Measurements from ENCODE around the gene FGFR4.
A peak's percentile ranks its signal among the peaks of the same experiment; 100 is the strongest.

The FGFR4 gene

DNA sequence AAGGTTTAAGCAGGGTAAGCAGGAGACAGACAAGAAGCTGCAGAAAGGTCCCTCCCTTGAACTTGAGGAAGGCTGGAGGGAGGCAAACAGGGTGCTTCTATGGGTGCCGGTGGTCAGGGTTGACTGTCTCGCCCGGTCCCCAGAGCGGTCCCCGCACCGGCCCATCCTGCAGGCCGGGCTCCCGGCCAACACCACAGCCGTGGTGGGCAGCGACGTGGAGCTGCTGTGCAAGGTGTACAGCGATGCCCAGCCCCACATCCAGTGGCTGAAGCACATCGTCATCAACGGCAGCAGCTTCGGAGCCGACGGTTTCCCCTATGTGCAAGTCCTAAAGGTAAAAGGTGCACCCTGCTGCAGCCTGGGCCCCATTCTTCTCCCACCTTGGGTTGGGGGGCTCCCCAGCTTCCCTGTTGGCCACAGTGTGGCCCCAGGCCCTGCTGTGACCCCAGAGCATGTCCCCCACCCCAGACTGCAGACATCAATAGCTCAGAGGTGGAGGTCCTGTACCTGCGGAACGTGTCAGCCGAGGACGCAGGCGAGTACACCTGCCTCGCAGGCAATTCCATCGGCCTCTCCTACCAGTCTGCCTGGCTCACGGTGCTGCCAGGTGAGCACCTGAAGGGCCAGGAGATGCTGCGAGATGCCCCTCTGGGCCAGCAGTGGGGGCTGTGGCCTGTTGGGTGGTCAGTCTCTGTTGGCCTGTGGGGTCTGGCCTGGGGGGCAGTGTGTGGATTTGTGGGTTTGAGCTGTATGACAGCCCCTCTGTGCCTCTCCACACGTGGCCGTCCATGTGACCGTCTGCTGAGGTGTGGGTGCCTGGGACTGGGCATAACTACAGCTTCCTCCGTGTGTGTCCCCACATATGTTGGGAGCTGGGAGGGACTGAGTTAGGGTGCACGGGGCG lies 5.7 kb downstream of the FGFR4 start:
- H3K36me3 Mint-ChIP-seq (ENCODE audit: low read depth) = peaks cover 9% of the 10 kb centered on the region
- H3K4me3 Mint-ChIP-seq = peak overlapping the region in 1 of 3 experiments; percentile 11
- H3K9me3 Mint-ChIP-seq = no peaks in the 10 kb centered on the region
- H3K4me1 Mint-ChIP-seq = peaks cover 48% of the 10 kb centered on the region
- no peak for TF ChIP-seq CTCF (IDR thresholded peaks at IDR 0.05; ENCODE audit: unreplicated experiment in 3 of 3)
- H3K27me3 Mint-ChIP-seq (ENCODE audit: low read depth) = peaks cover 12% of the 10 kb centered on the region
- H3K27ac Mint-ChIP-seq = peak overlapping the region in 1 of 3 experiments; percentile 25

- Mint-ChIP-seq H3K36me3 (ENCODE audit: low read depth) (peaks cover 9% of the 10 kb centered on the region), H3K27me3 (ENCODE audit: low read depth) (peaks cover 14% of the 10 kb centered on the region), H3K27ac (no peak overlapping the region), H3K9me3 (no peaks in the 10 kb centered on the region), H3K4me1 (peaks cover 48% of the 10 kb centered on the region), H3K4me3 (no peak overlapping the region)
- TF ChIP-seq CTCF (IDR thresholded peaks at IDR 0.05; ENCODE audit: unreplicated experiment in 3 of 3) = no peak
Observed at GRCh38 chr5:177093082-177093712, 6.5 kb downstream of the FGFR4 start.

DNA sequence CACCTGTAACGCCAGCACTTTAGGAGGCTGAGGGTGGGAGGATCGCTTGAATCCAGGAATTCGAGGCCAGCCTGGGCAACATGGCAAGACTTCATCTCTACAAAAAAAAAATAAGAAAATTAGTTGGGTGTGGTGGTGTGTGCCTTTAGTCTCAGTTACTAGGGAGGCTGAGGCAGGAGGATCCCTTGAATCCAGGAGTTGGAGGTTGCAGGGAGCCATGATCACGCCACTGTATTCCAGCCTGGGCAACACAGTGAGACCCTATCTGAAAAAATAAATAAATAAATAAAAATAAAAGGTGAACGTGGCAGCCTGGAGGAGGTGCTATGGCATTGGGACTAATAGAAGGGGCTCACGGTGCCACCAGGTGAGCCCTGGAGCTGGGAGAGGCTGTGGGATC lies 7.1 kb downstream of the FGFR4 start:
- H3K4me1 Mint-ChIP-seq = peaks cover 48% of the 10 kb centered on the region
- H3K27ac Mint-ChIP-seq = peak overlapping the region in 1 of 3 experiments; percentile 39
- peaks cover 9% of the 10 kb centered on the region for H3K36me3 Mint-ChIP-seq (ENCODE audit: low read depth)
- no peak for TF ChIP-seq CTCF (IDR thresholded peaks at IDR 0.05; ENCODE audit: unreplicated experiment in 3 of 3)
- no peak overlapping the region for H3K4me3 Mint-ChIP-seq
- H3K9me3 Mint-ChIP-seq = no peaks in the 10 kb centered on the region
- peaks cover 11% of the 10 kb centered on the region for H3K27me3 Mint-ChIP-seq (ENCODE audit: low read depth)

GRCh38 chr5:177094224-177095087 lies 7.7 kb downstream of the FGFR4 start:
- Mint-ChIP-seq H3K27me3 (ENCODE audit: low read depth) (peaks cover 9% of the 10 kb centered on the region), H3K36me3 (ENCODE audit: low read depth) (peaks cover 9% of the 10 kb centered on the region), H3K27ac (peak overlapping the region; percentile 39 to 94 (median 89)), H3K4me3 (peak overlapping the region in 2 of 3 experiments; percentile 21 to 40), H3K9me3 (no peaks in the 10 kb centered on the region), H3K4me1 (peaks cover 48% of the 10 kb centered on the region)
- TF ChIP-seq CTCF (IDR thresholded peaks at IDR 0.05; ENCODE audit: unreplicated experiment in 3 of 3) = no peak

- Mint-ChIP-seq H3K4me3 (no peak overlapping the region), H3K27me3 (ENCODE audit: low read depth) (peaks cover 4% of the 10 kb centered on the region), H3K27ac (peak overlapping the region; percentile 39 to 94 (median 89)), H3K36me3 (ENCODE audit: low read depth) (peaks cover 5% of the 10 kb centered on the region), H3K4me1 (peaks cover 48% of the 10 kb centered on the region), H3K9me3 (no peaks in the 10 kb centered on the region)
- TF ChIP-seq CTCF (IDR thresholded peaks at IDR 0.05; ENCODE audit: unreplicated experiment in 3 of 3) = no peak
Observed at GRCh38 chr5:177095088-177095669, 8.5 kb downstream of the FGFR4 start.

Measured in nephron (organoid).